HL-60 (cell line): ENCODE results near the gene RTN4R.
"Not testable (repeated sequence)": the region's sequence is repeated elsewhere in the genome, so short reads cannot be mapped to it uniquely, and the experiment has no call there.

Experiments used
- TF ChIP-seq, protein P1 (sequence below): IDR thresholded peaks from one replicate; pipeline ENCODE4 v1.5.1; 2011; ENCODE audit warnings: low read length, control low read depth, inconsistent platforms; ENCODE audit not compliant: insufficient read depth
- TF ChIP-seq, protein P2 (sequence below): IDR thresholded peaks from 2 replicates; pipeline ENCODE4 v1.6.1; 2012; ENCODE audit warnings: low read depth; ENCODE audit not compliant: insufficient replicate concordance

GRCh38 chr22:20286784-20287423 lies 18.8 kb upstream of the RTN4R start:
- TF ChIP-seq, protein P1, sequence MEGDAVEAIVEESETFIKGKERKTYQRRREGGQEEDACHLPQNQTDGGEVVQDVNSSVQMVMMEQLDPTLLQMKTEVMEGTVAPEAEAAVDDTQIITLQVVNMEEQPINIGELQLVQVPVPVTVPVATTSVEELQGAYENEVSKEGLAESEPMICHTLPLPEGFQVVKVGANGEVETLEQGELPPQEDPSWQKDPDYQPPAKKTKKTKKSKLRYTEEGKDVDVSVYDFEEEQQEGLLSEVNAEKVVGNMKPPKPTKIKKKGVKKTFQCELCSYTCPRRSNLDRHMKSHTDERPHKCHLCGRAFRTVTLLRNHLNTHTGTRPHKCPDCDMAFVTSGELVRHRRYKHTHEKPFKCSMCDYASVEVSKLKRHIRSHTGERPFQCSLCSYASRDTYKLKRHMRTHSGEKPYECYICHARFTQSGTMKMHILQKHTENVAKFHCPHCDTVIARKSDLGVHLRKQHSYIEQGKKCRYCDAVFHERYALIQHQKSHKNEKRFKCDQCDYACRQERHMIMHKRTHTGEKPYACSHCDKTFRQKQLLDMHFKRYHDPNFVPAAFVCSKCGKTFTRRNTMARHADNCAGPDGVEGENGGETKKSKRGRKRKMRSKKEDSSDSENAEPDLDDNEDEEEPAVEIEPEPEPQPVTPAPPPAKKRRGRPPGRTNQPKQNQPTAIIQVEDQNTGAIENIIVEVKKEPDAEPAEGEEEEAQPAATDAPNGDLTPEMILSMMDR = not testable (repeated sequence)
- TF ChIP-seq, protein P2, sequence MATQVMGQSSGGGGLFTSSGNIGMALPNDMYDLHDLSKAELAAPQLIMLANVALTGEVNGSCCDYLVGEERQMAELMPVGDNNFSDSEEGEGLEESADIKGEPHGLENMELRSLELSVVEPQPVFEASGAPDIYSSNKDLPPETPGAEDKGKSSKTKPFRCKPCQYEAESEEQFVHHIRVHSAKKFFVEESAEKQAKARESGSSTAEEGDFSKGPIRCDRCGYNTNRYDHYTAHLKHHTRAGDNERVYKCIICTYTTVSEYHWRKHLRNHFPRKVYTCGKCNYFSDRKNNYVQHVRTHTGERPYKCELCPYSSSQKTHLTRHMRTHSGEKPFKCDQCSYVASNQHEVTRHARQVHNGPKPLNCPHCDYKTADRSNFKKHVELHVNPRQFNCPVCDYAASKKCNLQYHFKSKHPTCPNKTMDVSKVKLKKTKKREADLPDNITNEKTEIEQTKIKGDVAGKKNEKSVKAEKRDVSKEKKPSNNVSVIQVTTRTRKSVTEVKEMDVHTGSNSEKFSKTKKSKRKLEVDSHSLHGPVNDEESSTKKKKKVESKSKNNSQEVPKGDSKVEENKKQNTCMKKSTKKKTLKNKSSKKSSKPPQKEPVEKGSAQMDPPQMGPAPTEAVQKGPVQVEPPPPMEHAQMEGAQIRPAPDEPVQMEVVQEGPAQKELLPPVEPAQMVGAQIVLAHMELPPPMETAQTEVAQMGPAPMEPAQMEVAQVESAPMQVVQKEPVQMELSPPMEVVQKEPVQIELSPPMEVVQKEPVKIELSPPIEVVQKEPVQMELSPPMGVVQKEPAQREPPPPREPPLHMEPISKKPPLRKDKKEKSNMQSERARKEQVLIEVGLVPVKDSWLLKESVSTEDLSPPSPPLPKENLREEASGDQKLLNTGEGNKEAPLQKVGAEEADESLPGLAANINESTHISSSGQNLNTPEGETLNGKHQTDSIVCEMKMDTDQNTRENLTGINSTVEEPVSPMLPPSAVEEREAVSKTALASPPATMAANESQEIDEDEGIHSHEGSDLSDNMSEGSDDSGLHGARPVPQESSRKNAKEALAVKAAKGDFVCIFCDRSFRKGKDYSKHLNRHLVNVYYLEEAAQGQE = not testable (repeated sequence)
